ENCODE results near the gene CCDC150.

DNA sequence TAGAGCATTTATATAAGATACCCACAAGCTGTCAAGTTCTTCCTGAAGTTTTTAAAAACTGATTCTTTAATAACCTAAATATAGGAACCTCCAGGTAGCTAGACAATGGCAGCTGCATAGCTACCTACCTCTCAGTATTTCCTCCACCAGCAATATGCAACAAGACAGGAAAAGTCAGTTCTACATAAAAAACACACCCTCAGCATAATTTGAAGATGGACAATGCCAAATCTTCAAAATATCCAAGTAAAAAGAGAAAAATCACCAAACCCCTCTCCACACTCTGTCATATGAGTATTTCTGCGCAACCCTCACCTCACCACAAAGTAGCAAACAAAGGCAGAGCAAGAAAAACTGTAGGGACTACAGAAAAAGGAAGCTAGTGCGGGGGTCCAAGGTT is 108.6 kb downstream of the CCDC150 start:
- TF ChIP-seq, protein P1, sequence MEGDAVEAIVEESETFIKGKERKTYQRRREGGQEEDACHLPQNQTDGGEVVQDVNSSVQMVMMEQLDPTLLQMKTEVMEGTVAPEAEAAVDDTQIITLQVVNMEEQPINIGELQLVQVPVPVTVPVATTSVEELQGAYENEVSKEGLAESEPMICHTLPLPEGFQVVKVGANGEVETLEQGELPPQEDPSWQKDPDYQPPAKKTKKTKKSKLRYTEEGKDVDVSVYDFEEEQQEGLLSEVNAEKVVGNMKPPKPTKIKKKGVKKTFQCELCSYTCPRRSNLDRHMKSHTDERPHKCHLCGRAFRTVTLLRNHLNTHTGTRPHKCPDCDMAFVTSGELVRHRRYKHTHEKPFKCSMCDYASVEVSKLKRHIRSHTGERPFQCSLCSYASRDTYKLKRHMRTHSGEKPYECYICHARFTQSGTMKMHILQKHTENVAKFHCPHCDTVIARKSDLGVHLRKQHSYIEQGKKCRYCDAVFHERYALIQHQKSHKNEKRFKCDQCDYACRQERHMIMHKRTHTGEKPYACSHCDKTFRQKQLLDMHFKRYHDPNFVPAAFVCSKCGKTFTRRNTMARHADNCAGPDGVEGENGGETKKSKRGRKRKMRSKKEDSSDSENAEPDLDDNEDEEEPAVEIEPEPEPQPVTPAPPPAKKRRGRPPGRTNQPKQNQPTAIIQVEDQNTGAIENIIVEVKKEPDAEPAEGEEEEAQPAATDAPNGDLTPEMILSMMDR (IDR thresholded peaks at IDR 0.05): no peak
- no peak for TF ChIP-seq POLR2A (IDR thresholded peaks at IDR 0.05)

All from adrenal gland (tissue), 5 donors.